HG03469 (cell line): ENCODE data around the gene RASSF4.

Experiments
- ATAC-seq: cut with Tn5 transposase; IDR thresholded peaks from one replicate; pipeline ENCODE4 v1.9.1; 2021; ENCODE audit warnings: mild to moderate bottlenecking, moderate library complexity, moderate number of reproducible peaks; ENCODE audit not compliant: unreplicated experiment

The RASSF4 gene

GRCh38 chr10:44927352-44927751 lies 32.2 kb upstream of the RASSF4 start:
- no peak for ATAC-seq

GRCh38 chr10:44928462-44928861 lies 31.1 kb upstream of the RASSF4 start:
- ATAC-seq, result no peak

- no peak for ATAC-seq
Measured at GRCh38 chr10:44929356-44930255, 30.0 kb upstream of the RASSF4 start.

GRCh38 chr10:44930904-44931620 lies 28.5 kb upstream of the RASSF4 start:
- ATAC-seq, result no peak

GRCh38 chr10:44931621-44932516 lies 27.7 kb upstream of the RASSF4 start:
- ATAC-seq, result no peak

- ATAC-seq, result peak; percentile 94
Measured at GRCh38 chr10:44932517-44933450, 26.8 kb upstream of the RASSF4 start.

GRCh38 chr10:44933451-44934321 lies 25.9 kb upstream of the RASSF4 start:
- ATAC-seq, result no peak

GRCh38 chr10:44934416-44935200 lies 25.0 kb upstream of the RASSF4 start:
- no peak for ATAC-seq

GRCh38 chr10:44935201-44935965 lies 24.2 kb upstream of the RASSF4 start:
- no peak for ATAC-seq

- no peak for ATAC-seq
Measured at GRCh38 chr10:44935966-44936295, 23.7 kb upstream of the RASSF4 start.

- ATAC-seq, result no peak
Measured at GRCh38 chr10:44936314-44936975, 23.2 kb upstream of the RASSF4 start.

GRCh38 chr10:44937196-44938005 lies 22.2 kb upstream of the RASSF4 start:
- no peak for ATAC-seq

GRCh38 chr10:44938956-44939355 lies 20.6 kb upstream of the RASSF4 start:
- ATAC-seq, result no peak

- ATAC-seq, result no peak
Measured at GRCh38 chr10:44939691-44940401, 19.8 kb upstream of the RASSF4 start.

- no peak for ATAC-seq
Measured at GRCh38 chr10:44944354-44944753, 15.2 kb upstream of the RASSF4 start.

GRCh38 chr10:44946205-44946604 lies 13.4 kb upstream of the RASSF4 start:
- ATAC-seq, result peak; percentile 53
